SK-N-SH (cell line): ENCODE data around the gene PHACTR2. TPM values are rescaled to one million over a fixed set of nuclear protein-coding genes. Genes with fewer than 3 reads are reported as not detected.

Source experiments
- CTCF ChIA-PET: fragments of 300-600, 350-600 bp; formaldehyde crosslinking; extraction: SDS; loops from one replicate; lab custom pipeline; 2021; lab: Yijun Ruan, JAX
- POLR2A ChIA-PET: fragments of 350-600 bp; sonication (Branson Sonifier 250); formaldehyde crosslinking; extraction: SDS; loops from one replicate; lab custom pipeline; 2020; ENCODE audit warnings: antibody characterized with exemption, inconsistent platforms; lab: Yijun Ruan, JAX
- DNase-seq: peaks from one replicate; pipeline ENCODE4 v3.0.0; 2012
- H2AFZ ChIP-seq: fragments of 200-600 bp; sonication (generic); 2 replicates; pipeline ENCODE4 v1.8.1; 2016; ENCODE audit warnings: antibody characterized with exemption, mild to moderate bottlenecking, low read depth
- H3F3A ChIP-seq: fragments of 200-600 bp; sonication (generic); replicated peaks from 2 replicates; pipeline ENCODE3; 2016; ENCODE audit warnings: antibody characterized with exemption, mild to moderate bottlenecking; ENCODE audit not compliant: insufficient read depth
- H3K27ac ChIP-seq, 2 experiments: fragments of 200-500 bp in 1 of 2; fragments of 200-600 bp in 1 of 2; sonication (Bioruptor generic) in 1 of 2; sonication (generic), shearing (Covaris generic) in 1 of 2; 2 replicates each; pipeline versions ENCODE4 v1.5.1 to v1.6.1; 2014 to 2016; ENCODE audit warnings: low read depth in 2 of 2, inconsistent platforms in 1 of 2, low read length in 1 of 2, mild to moderate bottlenecking in 1 of 2, mixed read lengths in 1 of 2
- H3K27me3 ChIP-seq: fragments of 200-600 bp; sonication (generic), shearing (Covaris generic); 2 replicates; pipeline ENCODE4 v1.6.1; 2016; ENCODE audit warnings: mixed run types; ENCODE audit not compliant: insufficient read depth
- H3K36me3 ChIP-seq, 2 experiments: fragments of 200-500 bp in 1 of 2; fragments of 200-600 bp in 1 of 2; sonication (Bioruptor generic) in 1 of 2; sonication (generic) in 1 of 2; replicated peaks in 1 of 2; 2 replicates each; pipeline versions ENCODE3 to v1.5.1; 2014 to 2016; ENCODE audit warnings: low read length in 1 of 2, mild to moderate bottlenecking in 1 of 2; ENCODE audit not compliant: insufficient read depth in 2 of 2, control insufficient read depth in 1 of 2
- H3K4me1 ChIP-seq, 2 experiments: fragments of 200-500 bp in 1 of 2; fragments of 200-600 bp in 1 of 2; sonication (Bioruptor generic) in 1 of 2; sonication (generic), shearing (Covaris generic) in 1 of 2; 2 replicates each; pipeline versions ENCODE4 v1.5.1 to v1.6.1; 2014 to 2016; ENCODE audit warnings: low read depth in 1 of 2, low read length in 1 of 2, mixed run types in 1 of 2; ENCODE audit not compliant: insufficient read depth in 2 of 2, control insufficient read depth in 1 of 2
- H3K4me2 ChIP-seq: fragments of 200-600 bp; sonication (generic), shearing (Covaris generic); 2 replicates; pipeline ENCODE4 v1.6.1; 2017; ENCODE audit warnings: mixed run types
- H3K4me3 ChIP-seq, 2 experiments: fragments of 200-500 bp in 1 of 2; fragments of 200-600 bp in 1 of 2; sonication (Bioruptor generic) in 1 of 2; sonication (generic), shearing (Covaris generic) in 1 of 2; 2 replicates each; pipeline versions ENCODE4 v1.5.1 to v1.8.1; 2014 to 2016; ENCODE audit warnings: low read depth in 2 of 2, inconsistent platforms in 1 of 2, low read length in 1 of 2, mild to moderate bottlenecking in 1 of 2, mixed read lengths in 1 of 2, moderate library complexity in 1 of 2
- H3K79me2 ChIP-seq: fragments of 200-600 bp; sonication (generic); 2 replicates; pipeline ENCODE4 v1.8.1; 2017; ENCODE audit warnings: mild to moderate bottlenecking; ENCODE audit not compliant: insufficient read depth
- H3K9ac ChIP-seq: fragments of 200-600 bp; sonication (generic); 2 replicates; pipeline ENCODE4 v1.6.1; 2017; ENCODE audit warnings: mixed run types
- H3K9me2 ChIP-seq: fragments of 200-600 bp; sonication (generic); 2 replicates; pipeline ENCODE4 v1.6.1; 2017; ENCODE audit warnings: mixed run types
- H3K9me3 ChIP-seq: fragments of 200-600 bp; sonication (generic); 2 replicates; pipeline ENCODE4 v1.6.1; 2017; ENCODE audit warnings: mixed run types, mild to moderate bottlenecking, moderate library complexity
- H4K20me1 ChIP-seq: fragments of 200-600 bp; sonication (generic); 2 replicates; pipeline ENCODE4 v1.6.1; 2017; ENCODE audit warnings: mild to moderate bottlenecking, mixed run types; ENCODE audit not compliant: insufficient read depth
- CHD2 ChIP-seq: fragments of 150-350 bp; IDR thresholded peaks from 2 replicates; pipeline ENCODE4 v1.6.1; 2018; ENCODE audit warnings: low read length; ENCODE audit not compliant: partially characterized antibody
- CTCF ChIP-seq: fragments of 200-600 bp; sonication (generic); IDR thresholded peaks from 2 replicates; pipeline ENCODE4 v1.6.1; 2017; ENCODE audit warnings: antibody characterized with exemption, mild to moderate bottlenecking, moderate library complexity
- ELF1 ChIP-seq: IDR thresholded peaks from 2 replicates; pipeline ENCODE4 v1.4.0; 2012
- EZH2phosphoT487 ChIP-seq: fragments of 200-600 bp; sonication (generic); IDR thresholded peaks from 2 replicates; pipeline ENCODE4 v1.6.1; 2017; ENCODE audit warnings: low read depth, mixed run types, mild to moderate bottlenecking, antibody characterized with exemption, moderate library complexity, borderline replicate concordance
- GABPA ChIP-seq: IDR thresholded peaks from 2 replicates; pipeline ENCODE4 v1.4.0; 2012; ENCODE audit warnings: low read depth, mild to moderate bottlenecking
- JUND ChIP-seq: IDR thresholded peaks from 2 replicates; pipeline ENCODE4 v1.4.0; 2012
- NRF1 ChIP-seq: IDR thresholded peaks from 2 replicates; pipeline ENCODE4 v1.6.1; 2012; ENCODE audit warnings: low read depth, mild to moderate bottlenecking, low read length
- POLR2AphosphoS5 ChIP-seq: IDR thresholded peaks from 2 replicates; pipeline ENCODE4 v1.6.1; 2012; ENCODE audit warnings: low read depth, low read length
- REST ChIP-seq: IDR thresholded peaks from 2 replicates; pipeline ENCODE4 v1.6.1; 2012; ENCODE audit warnings: mild to moderate bottlenecking, low read depth, low read length, moderate library complexity
- RFX5 ChIP-seq: IDR thresholded peaks from 2 replicates; pipeline ENCODE4 v1.6.1; 2012; ENCODE audit warnings: mild to moderate bottlenecking, improper control_type of control experiment, low read length
- RXRA ChIP-seq: IDR thresholded peaks from 2 replicates; pipeline ENCODE4 v1.4.0; 2012; ENCODE audit warnings: low read depth, mild to moderate bottlenecking, borderline replicate concordance
- SIN3A ChIP-seq: IDR thresholded peaks from 2 replicates; pipeline ENCODE4 v1.6.1; 2012; ENCODE audit warnings: low read depth, mild to moderate bottlenecking, low read length, moderate library complexity, borderline replicate concordance
- SMC3 ChIP-seq: IDR thresholded peaks from 2 replicates; pipeline ENCODE4 v1.6.1; 2012; ENCODE audit warnings: low read depth, low read length, improper control_type of control experiment
- TAF1 ChIP-seq: IDR thresholded peaks from 2 replicates; pipeline ENCODE4 v1.6.1; 2012; ENCODE audit warnings: low read depth, mild to moderate bottlenecking, low read length, moderate library complexity, borderline replicate concordance
- TEAD4 ChIP-seq: IDR thresholded peaks from 2 replicates; pipeline ENCODE4 v1.4.0; 2012; ENCODE audit warnings: mild to moderate bottlenecking, borderline replicate concordance; ENCODE audit not compliant: insufficient read depth
- YY1 ChIP-seq: IDR thresholded peaks from 2 replicates; pipeline ENCODE4 v1.4.0; 2012; ENCODE audit warnings: low read depth, mild to moderate bottlenecking
- WGBS: methylation state at CpG from one replicate; pipeline ENCODE4 v1.1.6; 2017; ENCODE audit warnings: low lambda C conversion rate; 5-methylcytosine and 5-hydroxymethylcytosine counted together
- polyA plus RNA-seq, 3 experiments: library from polyadenylated mRNA; depleted of rRNA; stranded (reverse); fragments of >200 nt; gene quantifications; 2 replicates each; pipeline ENCODE4 v1.2.3, GENCODE V29; 2012

The PHACTR2 gene
- polyA plus RNA-seq, 1 of the 3 experiments (the other 2 are of a cell fraction) = 5.0 TPM

- H3K36me3 ChIP-seq = peaks cover 0 to 5% of the 10 kb centered on the region in 2 experiments
- no peak overlapping the region for H3K4me2 ChIP-seq
- H3K4me3 ChIP-seq = no peak overlapping the region
- peak overlapping the region in 1 of 2 experiments; percentile 45; a peak in 2 of 4 replicates for H3K27ac ChIP-seq
- 0 out of 2 replicates have a peak, but pooled peaks cover 4% of the 10 kb centered on the region for H4K20me1 ChIP-seq
- no peak overlapping the region for H3K9ac ChIP-seq
- H3K27me3 ChIP-seq = no peaks in the 10 kb centered on the region
- peaks cover 74% of the 10 kb centered on the region for H3K79me2 ChIP-seq
- H3K9me2 ChIP-seq = no peaks in the 10 kb centered on the region
- TF ChIP-seq NRF1 (no peak), CTCF (no peak), TEAD4 (no peak), RXRA (no peak), GABPA (no peak), ELF1 (no peak), REST (no peak), YY1 (no peak), CHD2 (no peak), JUND (no peak), POLR2AphosphoS5 (no peak), EZH2phosphoT487 (no peak), SIN3A (no peak), SMC3 (no peak), RFX5 (no peak), TAF1 (no peak)
- POLR2A ChIA-PET = no interaction called here
- WGBS = 84% methylated on average over 1 of the region's 1 CpG
- no peak overlapping the region for H2AFZ ChIP-seq
- peaks cover 4% of the 10 kb centered on the region for H3K9me3 ChIP-seq
- H3F3A ChIP-seq = peaks cover 8% of the 10 kb centered on the region
- CTCF ChIA-PET = no interaction called here
- H3K4me1 ChIP-seq = no peaks in the 10 kb centered on the region
- no peak for DNase-seq
These were observed 9.8 kb downstream of the PHACTR2 start for GRCh38 chr6:143687591-143687990.
